GM12878 (cell line): ENCODE measurements around the gene C5. TPM values are rescaled to one million over a fixed set of nuclear protein-coding genes. Genes with fewer than 3 reads are reported as not detected.
A peak's percentile ranks its signal among the peaks of the same experiment; 100 is the strongest.

Experiments used
- ATAC-seq: fragments of 200-7000 bp; cut with Tn5 transposase; 3 replicates; pipeline ENCODE4 v1.9.1; 2020; ENCODE audit warnings: mild to moderate bottlenecking, moderate library complexity
- BruUV-seq: library from RNA; stranded (reverse); fragments of 400-500 nt; replicated peaks from 2 replicates; lab custom pipeline; 2021; lab: Mats Ljungman, UMichigan
- CTCF ChIA-PET: fragments of 300-600 bp; sonication (Branson Sonifier 250); formaldehyde crosslinking; extraction: SDS; loops from one replicate; lab custom pipeline; 2021; ENCODE audit warnings: inconsistent platforms; lab: Yijun Ruan, JAX
- POLR2A ChIA-PET: fragments of 350-600 bp; formaldehyde crosslinking; extraction: SDS; loops from one replicate; lab custom pipeline; 2021; ENCODE audit warnings: inconsistent platforms; lab: Charles Lee
- RAD21 ChIA-PET: fragments of 300-600 bp; sonication (Branson Sonifier 250); formaldehyde crosslinking; loops from one replicate; lab custom pipeline; 2023; ENCODE audit warnings: antibody characterized with exemption; ENCODE audit not compliant: unreplicated experiment; lab: Charles Lee
- SMC1A ChIA-PET: fragments of 300-600 bp; sonication (Branson Sonifier 250); formaldehyde crosslinking; loops from one replicate; lab custom pipeline; 2023; ENCODE audit not compliant: unreplicated experiment, uncharacterized antibody; lab: Charles Lee
- DNase-seq: peaks from one replicate; pipeline ENCODE4 v3.0.0-alpha.2; 2011; ENCODE audit warnings: low read depth, low spot score
- FAIRE-seq: peaks from 3 replicates; lab custom pipeline; 2011; peaks lifted over from hg19 to GRCh38; lab: Jason Lieb, UNC
- H2AFZ ChIP-seq: 2 replicates; pipeline ENCODE4 v1.6.0; 2011; ENCODE audit warnings: low read depth, low read length, control low read depth; ENCODE audit not compliant: control insufficient read depth
- H3K27ac ChIP-seq: 2 replicates; pipeline ENCODE4 v1.5.1; 2011; ENCODE audit warnings: control low read depth; ENCODE audit not compliant: control insufficient read depth, insufficient read depth
- H3K27me3 ChIP-seq, 2 experiments: replicated peaks in 1 of 2; 2 replicates each; pipeline versions ENCODE4 v1.6.0 to v1.6.1; 2011; ENCODE audit warnings: low read length in 1 of 2; ENCODE audit not compliant: control insufficient read depth in 2 of 2, insufficient read depth in 2 of 2
- H3K36me3 ChIP-seq, 2 experiments: 2 replicates each; pipeline ENCODE4 v1.5.1; 2011; ENCODE audit warnings: low read length in 1 of 2; ENCODE audit not compliant: control insufficient read depth in 2 of 2, insufficient read depth in 2 of 2
- H3K4me1 ChIP-seq: 2 replicates; pipeline ENCODE4 v1.6.1; 2011; ENCODE audit warnings: mild to moderate bottlenecking, low read length, moderate library complexity, mixed read lengths; ENCODE audit not compliant: control insufficient read depth, insufficient read depth
- H3K4me2 ChIP-seq: 2 replicates; pipeline ENCODE4 v1.6.0; 2011; ENCODE audit warnings: control low read depth; ENCODE audit not compliant: control insufficient read depth, insufficient read depth
- H3K4me3 ChIP-seq: fragments of 200-600 bp; sonication (generic); 2 replicates; pipeline ENCODE4 v1.5.1; 2016
- H3K79me2 ChIP-seq: 2 replicates; pipeline ENCODE4 v1.6.0; 2011; ENCODE audit warnings: low read length; ENCODE audit not compliant: control insufficient read depth, insufficient read depth
- H3K9ac ChIP-seq: 2 replicates; pipeline ENCODE4 v1.8.0; 2011; ENCODE audit warnings: low read length, control low read depth, mixed read lengths; ENCODE audit not compliant: control insufficient read depth, insufficient read depth
- H3K9me3 ChIP-seq: replicated peaks from 3 replicates; pipeline ENCODE4 v1.5.1; 2011; ENCODE audit warnings: mild to moderate bottlenecking, low read length; ENCODE audit not compliant: control insufficient read depth, insufficient read depth
- H4K20me1 ChIP-seq: 2 replicates; pipeline ENCODE4 v1.6.0; 2011; ENCODE audit not compliant: control insufficient read depth, insufficient read depth
- ATF7 ChIP-seq: fragments of 450-650 bp; IDR thresholded peaks from 2 replicates; pipeline ENCODE4 v1.6.1; 2016; ENCODE audit warnings: low read depth, mild to moderate bottlenecking
- BACH1 ChIP-seq: fragments of 450-650 bp; IDR thresholded peaks from 2 replicates; pipeline ENCODE4 v1.6.1; 2017; ENCODE audit warnings: mild to moderate bottlenecking, borderline replicate concordance
- CBX5 ChIP-seq: sonication (generic); IDR thresholded peaks from 2 replicates; pipeline ENCODE4 v1.6.1; 2016; ENCODE audit warnings: low read depth, moderate library complexity, mild to moderate bottlenecking, inconsistent platforms
- CEBPB ChIP-seq, 2 experiments: fragments of 150-350 bp in 1 of 2; IDR thresholded peaks; 2 replicates each; pipeline ENCODE4 v1.6.1; 2012 to 2014; ENCODE audit warnings: low read depth in 2 of 2, low read length in 2 of 2, borderline replicate concordance in 1 of 2, inconsistent platforms in 1 of 2
- ELK1 ChIP-seq: IDR thresholded peaks from 2 replicates; pipeline ENCODE4 v1.6.1; 2012; ENCODE audit warnings: low read depth, low read length, improper control_type of control experiment
- EP300 ChIP-seq, 2 experiments: fragments of 150-350 bp in 1 of 2; IDR thresholded peaks; 2 replicates each; pipeline ENCODE4 v1.6.1; 2011 to 2012; ENCODE audit warnings: low read depth in 2 of 2, low read length in 2 of 2, borderline replicate concordance in 1 of 2, improper control_type of control experiment in 1 of 2, inconsistent platforms in 1 of 2; ENCODE audit not compliant: control insufficient read depth in 1 of 2
- ESRRA ChIP-seq: IDR thresholded peaks from 2 replicates; pipeline ENCODE4 v1.6.1; 2012; ENCODE audit warnings: mild to moderate bottlenecking, low read length, improper control_type of control experiment
- GABPA ChIP-seq: IDR thresholded peaks from 2 replicates; pipeline ENCODE4 v1.6.1; 2014; ENCODE audit warnings: antibody characterized with exemption, low read depth, mild to moderate bottlenecking, inconsistent platforms
- IKZF2 ChIP-seq, 2 experiments: fragments of 450-650 bp; IDR thresholded peaks; 2 replicates each; pipeline ENCODE4 v1.6.1; 2017; ENCODE audit warnings: mild to moderate bottlenecking in 2 of 2, moderate library complexity in 2 of 2
- IRF4 ChIP-seq: IDR thresholded peaks from 2 replicates; pipeline ENCODE4 v1.6.1; 2011; ENCODE audit warnings: low read depth, low read length
- LARP7 ChIP-seq: fragments of 450-650 bp; IDR thresholded peaks from 2 replicates; pipeline ENCODE4 v1.6.1; 2017; ENCODE audit warnings: mild to moderate bottlenecking
- NFYA ChIP-seq: IDR thresholded peaks from 2 replicates; pipeline ENCODE4 v1.6.1; 2011; ENCODE audit warnings: low read depth, mild to moderate bottlenecking, low read length, improper control_type of control experiment, borderline replicate concordance
- NR2C2 ChIP-seq: IDR thresholded peaks from 2 replicates; pipeline ENCODE4 v1.6.1; 2011; ENCODE audit warnings: borderline replicate concordance, low read depth; ENCODE audit not compliant: control insufficient read depth, insufficient read length
- POLR2AphosphoS5 ChIP-seq: IDR thresholded peaks from 2 replicates; pipeline ENCODE4 v1.6.1; 2011; ENCODE audit warnings: mild to moderate bottlenecking, low read length, inconsistent platforms
- POU2F2 ChIP-seq: IDR thresholded peaks from 3 replicates; pipeline ENCODE4 v1.6.1; 2011; ENCODE audit warnings: low read depth, mild to moderate bottlenecking, low read length, borderline replicate concordance
- RELA ChIP-seq: fragments of 450-650 bp; IDR thresholded peaks from 2 replicates; pipeline ENCODE4 v1.8.0; 2014; ENCODE audit warnings: borderline replicate concordance; ENCODE audit not compliant: partially characterized antibody
- SIX5 ChIP-seq: IDR thresholded peaks from 2 replicates; pipeline ENCODE4 v1.6.1; 2011; ENCODE audit warnings: mild to moderate bottlenecking, low read depth, low read length, moderate library complexity; ENCODE audit not compliant: severe bottlenecking
- SMARCA5 ChIP-seq: fragments of 450-650 bp; IDR thresholded peaks from 2 replicates; pipeline ENCODE4 v1.6.1; 2017; ENCODE audit warnings: mild to moderate bottlenecking
- STAT3 ChIP-seq: IDR thresholded peaks from 2 replicates; pipeline ENCODE4 v1.6.1; 2011; ENCODE audit warnings: low read depth, low read length, improper control_type of control experiment
- TCF7 ChIP-seq: IDR thresholded peaks from 2 replicates; pipeline ENCODE4 v1.6.1; 2014; ENCODE audit warnings: antibody characterized with exemption, borderline replicate concordance
- ZBED1 ChIP-seq: IDR thresholded peaks from 2 replicates; pipeline ENCODE4 v1.6.1; 2016; ENCODE audit warnings: borderline replicate concordance
- ZNF207 ChIP-seq: fragments of 450-650 bp; IDR thresholded peaks from 2 replicates; pipeline ENCODE4 v1.6.1; 2014; ENCODE audit warnings: antibody characterized with exemption, mild to moderate bottlenecking, borderline replicate concordance
- WGBS: methylation state at CpG from one replicate; pipeline ENCODE4 v1.1.6; 2016; ENCODE audit warnings: low lambda C conversion rate; ENCODE audit not compliant: insufficient replicate concordance, insufficient coverage; ENCODE audit errors: missing lambda C conversion rate; 5-methylcytosine and 5-hydroxymethylcytosine counted together
- in situ Hi-C: fragments of 300-500 bp; cut with MboI; formaldehyde crosslinking; loops from 9 replicates; pipeline ENCODE4 v1.14.3; 2018; ENCODE audit warnings: mixed read lengths
- intact Hi-C: fragments of 100-400 bp; cut with micrococcal nuclease; formaldehyde crosslinking; loops from one replicate; pipeline ENCODE4 v1.14.2; 2022; ENCODE audit not compliant: unreplicated experiment
- polyA plus RNA-seq, 11 experiments: library from polyadenylated mRNA; depleted of rRNA in 4 of 11; unstranded in 6 of 11; stranded (reverse) in 5 of 11; fragments of >200 nt; fragmentation: Nextera tagmentation in 4 of 11; fragmentation: Illumina TruSeq in 1 of 11; extraction: Ambion mirVana in 4 of 11; extraction: Trizol in 1 of 11; gene quantifications; 1 replicate in 1 of 11; 2 replicates in 10 of 11; pipeline versions ENCODE4 v1.2.1 to v1.2.3, GENCODE V29; 2011 to 2016; ENCODE audit warnings: inconsistent platforms in 2 of 11, missing spikeins in 2 of 11, low read depth in 1 of 11
- total RNA-seq, 4 experiments: library from RNA; depleted of rRNA in 3 of 4; stranded (reverse); fragments of >200 nt in 3 of 4; fragmentation: Illumina TruSeq in 1 of 4; extraction: Trizol in 1 of 4; gene quantifications; 2 replicates each; pipeline versions ENCODE4 v1.2.1 to v1.2.3, GENCODE V29; 2013 to 2021

The C5 gene
- total and polyA plus RNA-seq, 10 of the 15 experiments (the other 5 are each of a cell fraction or from before 2014, with no cell fraction given) = 0.39 to 2.2 (median 1.2) TPM

GRCh38 chr9:120920806-120921178, 129.3 kb downstream of the C5 start (continued):
- TF ChIP-seq SIX5 = no peak
- 0 out of 2 replicates have a peak, but pooled peaks have one; percentile 40 for TF ChIP-seq ATF7
- peak; percentile 79 to 84 for TF ChIP-seq IKZF2 (IDR thresholded peaks at IDR 0.05)
- peak; percentile 72 to 76; a peak in 2 of 4 replicates for TF ChIP-seq EP300 (IDR thresholded peaks at IDR 0.05; ENCODE audit: borderline replicate concordance in 1 of 2, control insufficient read depth in 1 of 2, low read depth in 2 of 2, low read length in 2 of 2)
- peak; percentile 92 for TF ChIP-seq RELA
- TF ChIP-seq, all 136 proteins: peak for 31

DNA sequence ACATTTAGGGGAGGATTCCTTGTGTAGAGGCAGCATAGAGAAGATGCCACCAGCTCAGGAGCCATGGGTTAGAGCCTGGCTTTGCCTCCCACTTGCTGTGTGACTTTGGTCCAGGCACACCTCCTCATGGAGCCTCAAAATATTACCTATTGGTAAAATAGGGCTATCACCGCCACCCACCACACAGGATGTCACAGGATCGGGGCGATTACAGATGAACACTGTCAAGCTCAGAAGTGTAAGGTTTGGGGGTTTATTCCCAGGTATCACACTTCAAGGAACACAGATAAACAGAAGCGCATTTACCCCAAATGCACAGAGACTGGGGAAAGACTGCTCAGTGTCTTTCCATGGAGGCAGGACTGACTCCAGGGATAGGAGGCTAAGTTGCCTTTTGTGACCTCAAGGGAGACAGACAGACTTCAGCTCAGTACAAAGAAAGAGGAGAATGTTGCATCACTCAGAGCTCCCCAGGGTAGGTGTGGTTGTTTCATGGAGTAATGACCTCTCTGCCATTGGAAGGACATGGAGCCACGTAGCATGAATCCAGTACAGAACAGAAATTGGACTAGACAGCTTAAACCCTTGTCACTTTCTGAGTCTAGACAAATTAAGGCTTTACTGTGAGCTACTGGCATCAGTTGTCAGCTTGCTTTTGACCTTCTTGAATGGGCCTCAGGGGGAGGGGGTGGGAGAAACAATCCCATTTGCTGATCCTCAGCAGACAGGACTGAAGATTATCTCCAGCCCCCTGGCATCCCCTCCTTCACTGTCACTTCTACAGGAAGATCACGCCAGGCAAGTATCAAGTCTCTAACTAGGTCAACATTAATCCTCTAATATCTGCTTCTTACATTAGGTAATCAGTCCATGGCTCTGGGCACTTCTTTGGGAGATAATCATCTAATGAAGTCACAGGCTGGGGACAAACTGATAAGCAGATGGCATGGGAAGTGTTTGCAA, 130.0 kb downstream of the C5 start:
- Histone ChIP-seq H3K4me3 (peak overlapping the region; percentile 88; the same call in 1 of the 2 replicates), H3K36me3 (peaks cover 16 to 25% of the 10 kb centered on the region in 2 experiments), H3K4me1 (peaks cover 35% of the 10 kb centered on the region), H3K27ac (peak overlapping the region; percentile 99), H3K27me3 (no peaks in the 10 kb centered on the region), H3K4me2 (peak overlapping the region; percentile 38), H4K20me1 (no peaks in the 10 kb centered on the region), H3K79me2 (peaks cover 91% of the 10 kb centered on the region), H3K9me3 (peaks cover 2% of the 10 kb centered on the region; the same call in 1 of the 3 replicates), H2AFZ (no peak overlapping the region), H3K9ac (peak overlapping the region; percentile 99)
- intact Hi-C loops (loop anchor here (2.0 to 10.0 kb wide), 2 partner anchors 17 to 335 kb away; partner anchors contain the start of gene CDK5RAP2), in situ Hi-C loops (no loop called here)
- ChIA-PET SMC1A (interaction anchor here (0.6 to 26.1 kb wide), 9 partner anchors 10 to 150 kb away, joined by 3 to 522 read pairs (median 5); partner anchors contain the start of gene PHF19), POLR2A (interaction anchor here (0.6 to 18.1 kb wide), 6 partner anchors 14 to 86 kb away, joined by 3 to 383 read pairs (median 6); no protein-coding TSS in a partner anchor), RAD21 (interaction anchor here (0.8 to 11.9 kb wide), 6 partner anchors 14 to 266 kb away, joined by 3 to 196 read pairs (median 4); no protein-coding TSS in a partner anchor), CTCF (interaction anchor here (0.6 to 7.6 kb wide), 10 partner anchors 12 to 165 kb away, joined by 3 to 110 read pairs (median 4); no protein-coding TSS in a partner anchor)
- FAIRE-seq (no peak), DNase-seq (no peak), ATAC-seq (no peak)
- no TSS peak for BruUV-seq
- WGBS = 46% methylated on average over 6 of the region's 6 CpGs
- no peak for TF ChIP-seq ELK1
- TF ChIP-seq ZNF207 = no peak
- TF ChIP-seq ZBED1 = 0 out of 2 replicates have a peak, but pooled peaks have one; percentile 26
- TF ChIP-seq STAT3 = no peak
- no peak for TF ChIP-seq CEBPB (IDR thresholded peaks at IDR 0.05; ENCODE audit: borderline replicate concordance in 1 of 2, low read depth in 2 of 2, low read length in 2 of 2)
- TF ChIP-seq NR2C2 = no peak
- TF ChIP-seq LARP7 = 0 out of 2 replicates have a peak, but pooled peaks have one; percentile 12
- no peak for TF ChIP-seq GABPA
- no peak for TF ChIP-seq NFYA
- peak; percentile 34 for TF ChIP-seq POLR2AphosphoS5
- TF ChIP-seq CBX5 = no peak
- TF ChIP-seq ESRRA = no peak
- TF ChIP-seq POU2F2 = no peak
- TF ChIP-seq SMARCA5 = 0 out of 2 replicates have a peak, but pooled peaks have one; percentile 37
- no peak for TF ChIP-seq BACH1
- TF ChIP-seq IKZF2 (IDR thresholded peaks at IDR 0.05) = no peak
- TF ChIP-seq IRF4 = no peak
- no peak for TF ChIP-seq TCF7
